GM12878 (cell line): Measurements from ENCODE around the gene PDE11A. TPM values are rescaled to one million over a fixed set of nuclear protein-coding genes. Genes with fewer than 3 reads are reported as not detected.
A peak's percentile ranks its signal among the peaks of the same experiment; 100 is the strongest.

Experiments
- ATAC-seq: fragments of 200-7000 bp; cut with Tn5 transposase; 3 replicates; pipeline ENCODE4 v1.9.1; 2020; ENCODE audit warnings: mild to moderate bottlenecking, moderate library complexity
- BruUV-seq: library from RNA; stranded (reverse); fragments of 400-500 nt; replicated peaks from 2 replicates; lab custom pipeline; 2021; lab: Mats Ljungman, UMichigan
- CTCF ChIA-PET: fragments of 300-600 bp; sonication (Branson Sonifier 250); formaldehyde crosslinking; extraction: SDS; loops from one replicate; lab custom pipeline; 2021; ENCODE audit warnings: inconsistent platforms; lab: Yijun Ruan, JAX
- POLR2A ChIA-PET: fragments of 350-600 bp; formaldehyde crosslinking; extraction: SDS; loops from one replicate; lab custom pipeline; 2021; ENCODE audit warnings: inconsistent platforms; lab: Charles Lee
- RAD21 ChIA-PET: fragments of 300-600 bp; sonication (Branson Sonifier 250); formaldehyde crosslinking; loops from one replicate; lab custom pipeline; 2023; ENCODE audit warnings: antibody characterized with exemption; ENCODE audit not compliant: unreplicated experiment; lab: Charles Lee
- SMC1A ChIA-PET: fragments of 300-600 bp; sonication (Branson Sonifier 250); formaldehyde crosslinking; loops from one replicate; lab custom pipeline; 2023; ENCODE audit not compliant: unreplicated experiment, uncharacterized antibody; lab: Charles Lee
- DNase-seq: peaks from one replicate; pipeline ENCODE4 v3.0.0-alpha.2; 2011; ENCODE audit warnings: low read depth, low spot score
- FAIRE-seq: peaks from 3 replicates; lab custom pipeline; 2011; peaks lifted over from hg19 to GRCh38; lab: Jason Lieb, UNC
- H2AFZ ChIP-seq: 2 replicates; pipeline ENCODE4 v1.6.0; 2011; ENCODE audit warnings: low read depth, low read length, control low read depth; ENCODE audit not compliant: control insufficient read depth
- H3K27ac ChIP-seq: 2 replicates; pipeline ENCODE4 v1.5.1; 2011; ENCODE audit warnings: control low read depth; ENCODE audit not compliant: control insufficient read depth, insufficient read depth
- H3K27me3 ChIP-seq, 2 experiments: replicated peaks in 1 of 2; 2 replicates each; pipeline versions ENCODE4 v1.6.0 to v1.6.1; 2011; ENCODE audit warnings: low read length in 1 of 2; ENCODE audit not compliant: control insufficient read depth in 2 of 2, insufficient read depth in 2 of 2
- H3K36me3 ChIP-seq, 2 experiments: 2 replicates each; pipeline ENCODE4 v1.5.1; 2011; ENCODE audit warnings: low read length in 1 of 2; ENCODE audit not compliant: control insufficient read depth in 2 of 2, insufficient read depth in 2 of 2
- H3K4me1 ChIP-seq: 2 replicates; pipeline ENCODE4 v1.6.1; 2011; ENCODE audit warnings: mild to moderate bottlenecking, low read length, moderate library complexity, mixed read lengths; ENCODE audit not compliant: control insufficient read depth, insufficient read depth
- H3K4me2 ChIP-seq: 2 replicates; pipeline ENCODE4 v1.6.0; 2011; ENCODE audit warnings: control low read depth; ENCODE audit not compliant: control insufficient read depth, insufficient read depth
- H3K4me3 ChIP-seq: fragments of 200-600 bp; sonication (generic); 2 replicates; pipeline ENCODE4 v1.5.1; 2016
- H3K79me2 ChIP-seq: 2 replicates; pipeline ENCODE4 v1.6.0; 2011; ENCODE audit warnings: low read length; ENCODE audit not compliant: control insufficient read depth, insufficient read depth
- H3K9ac ChIP-seq: 2 replicates; pipeline ENCODE4 v1.8.0; 2011; ENCODE audit warnings: low read length, control low read depth, mixed read lengths; ENCODE audit not compliant: control insufficient read depth, insufficient read depth
- H3K9me3 ChIP-seq: replicated peaks from 3 replicates; pipeline ENCODE4 v1.5.1; 2011; ENCODE audit warnings: mild to moderate bottlenecking, low read length; ENCODE audit not compliant: control insufficient read depth, insufficient read depth
- H4K20me1 ChIP-seq: 2 replicates; pipeline ENCODE4 v1.6.0; 2011; ENCODE audit not compliant: control insufficient read depth, insufficient read depth
- BCL11A ChIP-seq: IDR thresholded peaks from 2 replicates; pipeline ENCODE4 v1.6.1; 2011; ENCODE audit warnings: low read depth, low read length
- MYC ChIP-seq: IDR thresholded peaks from 2 replicates; pipeline ENCODE4 v1.6.1; 2011; ENCODE audit warnings: mild to moderate bottlenecking, low read length, moderate library complexity, inconsistent platforms; ENCODE audit not compliant: insufficient read depth, insufficient replicate concordance, insufficient read length, severe bottlenecking
- PML ChIP-seq: IDR thresholded peaks from 2 replicates; pipeline ENCODE4 v1.6.1; 2012; ENCODE audit warnings: low read length, inconsistent platforms
- RELB ChIP-seq: fragments of 450-650 bp; IDR thresholded peaks from 2 replicates; pipeline ENCODE4 v1.6.1; 2017; ENCODE audit warnings: low read depth, mild to moderate bottlenecking, moderate library complexity
- TCF12 ChIP-seq: IDR thresholded peaks from 2 replicates; pipeline ENCODE4 v1.6.1; 2011; ENCODE audit warnings: low read depth, mild to moderate bottlenecking, low read length
- WGBS: methylation state at CpG from one replicate; pipeline ENCODE4 v1.1.6; 2016; ENCODE audit warnings: low lambda C conversion rate; ENCODE audit not compliant: insufficient replicate concordance, insufficient coverage; ENCODE audit errors: missing lambda C conversion rate; 5-methylcytosine and 5-hydroxymethylcytosine counted together
- in situ Hi-C: fragments of 300-500 bp; cut with MboI; formaldehyde crosslinking; loops from 9 replicates; pipeline ENCODE4 v1.14.3; 2018; ENCODE audit warnings: mixed read lengths
- intact Hi-C: fragments of 100-400 bp; cut with micrococcal nuclease; formaldehyde crosslinking; loops from one replicate; pipeline ENCODE4 v1.14.2; 2022; ENCODE audit not compliant: unreplicated experiment
- polyA plus RNA-seq, 11 experiments: library from polyadenylated mRNA; depleted of rRNA in 4 of 11; unstranded in 6 of 11; stranded (reverse) in 5 of 11; fragments of >200 nt; fragmentation: Nextera tagmentation in 4 of 11; fragmentation: Illumina TruSeq in 1 of 11; extraction: Ambion mirVana in 4 of 11; extraction: Trizol in 1 of 11; gene quantifications; 1 replicate in 1 of 11; 2 replicates in 10 of 11; pipeline versions ENCODE4 v1.2.1 to v1.2.3, GENCODE V29; 2011 to 2016; ENCODE audit warnings: inconsistent platforms in 2 of 11, missing spikeins in 2 of 11, low read depth in 1 of 11
- total RNA-seq, 4 experiments: library from RNA; depleted of rRNA in 3 of 4; stranded (reverse); fragments of >200 nt in 3 of 4; fragmentation: Illumina TruSeq in 1 of 4; extraction: Trizol in 1 of 4; gene quantifications; 2 replicates each; pipeline versions ENCODE4 v1.2.1 to v1.2.3, GENCODE V29; 2013 to 2021

The PDE11A gene
- total and polyA plus RNA-seq, 10 of the 15 experiments (the other 5 are each of a cell fraction or from before 2014, with no cell fraction given): 0.01 to 0.17 (median 0.06) TPM; not detected in 5

GRCh38 chr2:177619461-177619860 lies 453.1 kb downstream of the PDE11A start:
- H3K27ac ChIP-seq: no peak overlapping the region
- no peaks in the 10 kb centered on the region for H3K27me3 ChIP-seq
- H2AFZ ChIP-seq: no peak overlapping the region; the same call in 1 of the 2 replicates
- no peaks in the 10 kb centered on the region for H3K9me3 ChIP-seq
- no TSS peak for BruUV-seq
- DNase-seq (no peak), FAIRE-seq (no peak), ATAC-seq (no peak)
- no peaks in the 10 kb centered on the region; the same call in 1 of the 2 replicates for H3K4me1 ChIP-seq
- H3K36me3 ChIP-seq: no peaks in the 10 kb centered on the region
- RAD21 ChIA-PET: no interaction called here
- no peak overlapping the region for H3K9ac ChIP-seq
- WGBS: 77% methylated on average over 4 of the region's 4 CpGs
- CTCF ChIA-PET: interaction anchor here (1.4 kb wide), 1 partner anchor 11 kb away, joined by 3 read pairs; no protein-coding TSS in a partner anchor
- H4K20me1 ChIP-seq: no peaks in the 10 kb centered on the region
- no peak for TF ChIP-seq MYC
- TF ChIP-seq BCL11A: no peak
- TF ChIP-seq RELB: no peak
- no peak for TF ChIP-seq PML
- TF ChIP-seq TCF12: no peak
- SMC1A ChIA-PET: interaction anchor here (1.0 kb wide), 1 partner anchor 10 kb away, joined by 3 read pairs; no protein-coding TSS in a partner anchor
- in situ Hi-C loops (no loop called here), intact Hi-C loops (loop anchor here (5.0 kb wide), 1 partner anchor 67 kb away; a partner anchor contains a TSS)
- POLR2A ChIA-PET: no interaction called here
- H3K4me3 ChIP-seq: peak overlapping the region; percentile 57; the same call in 1 of the 2 replicates
- no peaks in the 10 kb centered on the region for H3K79me2 ChIP-seq
- H3K4me2 ChIP-seq: peak overlapping the region; percentile 75; the same call in 1 of the 2 replicates
